HepG2 (cell line): ENCODE data around the gene MRPL42. TPM values are rescaled to one million over a fixed set of nuclear protein-coding genes. Genes with fewer than 3 reads are reported as not detected.
A peak's percentile ranks its signal among the peaks of the same experiment; 100 is the strongest.

Experiments used
- KLF16 ChIP-seq, 2 experiments: sonication (generic) in 1 of 2; formaldehyde crosslinking in 1 of 2; IDR thresholded peaks; 2 replicates each; pipeline versions ENCODE4 v1.6.1 to v1.8.0; 2016 to 2023; ENCODE audit warnings: missing genetic modification reagents in 2 of 2, missing compliant biosample characterization in 1 of 2
- PCBP1 ChIP-seq: fragments of 200-400 bp; formaldehyde crosslinking; IDR thresholded peaks from 2 replicates; pipeline ENCODE4 v1.6.1; 2017; ENCODE audit warnings: mild to moderate bottlenecking, low read depth, low read length, borderline replicate concordance
- RFX3 ChIP-seq: IDR thresholded peaks from 2 replicates; pipeline ENCODE4 v1.6.1; 2016; ENCODE audit warnings: missing biosample characterization, missing genetic modification reagents
- SKI ChIP-seq: fragments of 450-650 bp; IDR thresholded peaks from one replicate; pipeline ENCODE4 v1.6.1; 2018; ENCODE audit warnings: mild to moderate bottlenecking; ENCODE audit not compliant: partially characterized antibody
- TGIF2 ChIP-seq: IDR thresholded peaks from 2 replicates; pipeline ENCODE4 v1.6.1; 2016; ENCODE audit warnings: control low read depth, missing compliant biosample characterization
- ZFP36L1 ChIP-seq: sonication (generic); formaldehyde crosslinking; IDR thresholded peaks from 2 replicates; pipeline ENCODE4 v1.8.0; 2022; ENCODE audit warnings: mild to moderate bottlenecking, missing genetic modification reagents, moderate library complexity
- ZMYM3 ChIP-seq: sonication (generic); formaldehyde crosslinking; IDR thresholded peaks from 2 replicates; pipeline ENCODE4 v1.5.1; 2020; ENCODE audit warnings: mild to moderate bottlenecking, missing genetic modification reagents
- ZNF17 ChIP-seq: sonication (generic); formaldehyde crosslinking; IDR thresholded peaks from 2 replicates; pipeline ENCODE4 v1.5.0; 2020; ENCODE audit warnings: mild to moderate bottlenecking, missing genetic modification reagents
- ZNF205 ChIP-seq: IDR thresholded peaks from 2 replicates; pipeline ENCODE4 v1.6.1; 2018; ENCODE audit warnings: missing biosample characterization, missing genetic modification reagents
- ZNF460 ChIP-seq: sonication (generic); formaldehyde crosslinking; IDR thresholded peaks from 2 replicates; pipeline ENCODE4 v1.5.1; 2020; ENCODE audit warnings: missing genetic modification reagents, mild to moderate bottlenecking, borderline replicate concordance
- ZNF549 ChIP-seq: sonication (generic); formaldehyde crosslinking; IDR thresholded peaks from 2 replicates; pipeline ENCODE4 v1.5.0; 2020; ENCODE audit warnings: missing genetic modification reagents
- ZNF781 ChIP-seq: sonication (generic); formaldehyde crosslinking; IDR thresholded peaks from 2 replicates; pipeline ENCODE4 v1.5.1; 2020; ENCODE audit warnings: borderline replicate concordance, mild to moderate bottlenecking, missing genetic modification reagents; ENCODE audit errors: not compliant biosample characterization
- ZNF883 ChIP-seq: sonication (generic); formaldehyde crosslinking; IDR thresholded peaks from 2 replicates; pipeline ENCODE4 v1.5.1; 2020; ENCODE audit warnings: mild to moderate bottlenecking, missing genetic modification reagents; ENCODE audit errors: not compliant biosample characterization
- polyA plus RNA-seq, 8 experiments: library from polyadenylated mRNA; depleted of rRNA in 3 of 8; stranded (reverse) in 7 of 8; unstranded in 1 of 8; fragments of >200 nt; fragmentation: Illumina TruSeq in 4 of 8; extraction: Trizol in 4 of 8; gene quantifications; 2 replicates each; pipeline versions ENCODE4 v1.2.1 to v1.2.3, GENCODE V29; 2011 to 2016; ENCODE audit warnings: low read depth in 4 of 8, missing spikeins in 1 of 8, mixed read lengths in 1 of 8; ENCODE audit not compliant: insufficient read depth in 1 of 8
- total RNA-seq, 5 experiments: library from RNA; depleted of rRNA; stranded (reverse); fragments of >200 nt; fragmentation: Illumina TruSeq; extraction: Trizol; gene quantifications; 2 replicates each; pipeline ENCODE4 v1.2.3, GENCODE V29; 2016; ENCODE audit warnings: low read depth in 1 of 5
- TF ChIP-seq, protein P1 (sequence below): sonication (generic); formaldehyde crosslinking; conservative IDR thresholded peaks from 2 replicates; pipeline ENCODE4 v1.4.0; 2020; ENCODE audit warnings: missing genetic modification reagents
- TF ChIP-seq, protein P2 (sequence below): IDR thresholded peaks from 2 replicates; pipeline ENCODE4 v1.6.1; 2016; ENCODE audit warnings: missing compliant biosample characterization, missing genetic modification reagents, borderline replicate concordance
- TF ChIP-seq, protein P3 (sequence below): sonication (generic); formaldehyde crosslinking; IDR thresholded peaks from 2 replicates; pipeline ENCODE4 v1.4.0; 2020; ENCODE audit warnings: missing genetic modification reagents, mild to moderate bottlenecking, borderline replicate concordance
- TF ChIP-seq, protein P4 (sequence below): sonication (generic); formaldehyde crosslinking; IDR thresholded peaks from 2 replicates; pipeline ENCODE4 v1.5.1; 2020; ENCODE audit warnings: mild to moderate bottlenecking, missing genetic modification reagents
- TF ChIP-seq, protein P5 (sequence below): IDR thresholded peaks from 2 replicates; pipeline ENCODE4 v1.6.1; 2016; ENCODE audit warnings: missing compliant biosample characterization, missing genetic modification reagents, borderline replicate concordance
- TF ChIP-seq, protein P6 (sequence below): IDR thresholded peaks from 2 replicates; pipeline ENCODE4 v1.6.1; 2016; ENCODE audit warnings: missing biosample characterization, missing genetic modification reagents, low read depth

Gene MRPL42
- total and polyA plus RNA-seq, 2 of the 13 experiments (the other 11 are each of a cell fraction or from before 2014, with no cell fraction given): 93.3 to 148 TPM

DNA sequence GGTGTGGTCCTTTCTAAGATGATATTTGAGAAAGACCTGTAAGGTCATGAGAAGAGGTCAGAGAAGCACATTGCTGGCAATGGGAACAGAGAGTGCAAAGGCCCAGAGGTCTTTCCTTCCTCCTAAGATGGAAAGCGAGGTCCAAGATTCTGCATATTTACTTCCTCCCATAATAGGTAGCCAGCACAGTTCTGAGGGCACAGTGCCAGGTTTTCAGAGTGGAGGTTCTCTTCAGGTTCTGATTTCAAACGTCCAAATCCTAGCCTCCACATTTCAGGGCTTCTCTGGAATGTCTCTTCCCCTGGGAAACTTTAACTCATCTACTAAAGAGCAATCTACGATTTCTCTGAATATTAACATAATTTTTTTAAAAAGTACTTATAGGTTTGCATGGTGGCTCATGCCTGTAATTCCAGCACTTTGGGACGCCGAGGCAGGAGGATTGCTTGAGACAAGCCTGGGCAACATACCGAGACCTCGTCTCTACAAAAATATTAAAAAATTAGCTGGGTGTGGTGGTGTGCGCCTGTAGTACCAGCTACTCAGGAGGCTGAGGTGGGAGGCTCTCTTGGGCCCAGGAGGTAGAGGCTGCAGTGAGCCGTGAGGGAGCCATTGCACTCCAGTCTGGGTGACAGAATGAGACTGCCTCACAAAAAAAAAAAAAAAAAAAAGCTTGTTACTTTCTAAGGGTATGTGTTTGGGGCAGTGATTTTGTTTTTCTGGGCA is 526 bp upstream of the MRPL42 start (continued):
- TF ChIP-seq RFX3 (CRISPR knock-in tag): no peak
- no peak for TF ChIP-seq ZNF781 (CRISPR knock-in tag)
- TF ChIP-seq, protein P1, sequence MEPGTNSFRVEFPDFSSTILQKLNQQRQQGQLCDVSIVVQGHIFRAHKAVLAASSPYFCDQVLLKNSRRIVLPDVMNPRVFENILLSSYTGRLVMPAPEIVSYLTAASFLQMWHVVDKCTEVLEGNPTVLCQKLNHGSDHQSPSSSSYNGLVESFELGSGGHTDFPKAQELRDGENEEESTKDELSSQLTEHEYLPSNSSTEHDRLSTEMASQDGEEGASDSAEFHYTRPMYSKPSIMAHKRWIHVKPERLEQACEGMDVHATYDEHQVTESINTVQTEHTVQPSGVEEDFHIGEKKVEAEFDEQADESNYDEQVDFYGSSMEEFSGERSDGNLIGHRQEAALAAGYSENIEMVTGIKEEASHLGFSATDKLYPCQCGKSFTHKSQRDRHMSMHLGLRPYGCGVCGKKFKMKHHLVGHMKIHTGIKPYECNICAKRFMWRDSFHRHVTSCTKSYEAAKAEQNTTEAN (CRISPR knock-in tag): no peak
- TF ChIP-seq ZNF549 (CRISPR knock-in tag): no peak
- TF ChIP-seq SKI: no peak
- TF ChIP-seq PCBP1: no peak
- TF ChIP-seq, protein P2, sequence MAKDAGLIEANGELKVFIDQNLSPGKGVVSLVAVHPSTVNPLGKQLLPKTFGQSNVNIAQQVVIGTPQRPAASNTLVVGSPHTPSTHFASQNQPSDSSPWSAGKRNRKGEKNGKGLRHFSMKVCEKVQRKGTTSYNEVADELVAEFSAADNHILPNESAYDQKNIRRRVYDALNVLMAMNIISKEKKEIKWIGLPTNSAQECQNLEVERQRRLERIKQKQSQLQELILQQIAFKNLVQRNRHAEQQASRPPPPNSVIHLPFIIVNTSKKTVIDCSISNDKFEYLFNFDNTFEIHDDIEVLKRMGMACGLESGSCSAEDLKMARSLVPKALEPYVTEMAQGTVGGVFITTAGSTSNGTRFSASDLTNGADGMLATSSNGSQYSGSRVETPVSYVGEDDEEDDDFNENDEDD (CRISPR knock-in tag): no peak
- TF ChIP-seq ZNF17 (CRISPR knock-in tag): no peak
- peak; percentile 82 for TF ChIP-seq ZMYM3 (CRISPR knock-in tag)
- no peak for TF ChIP-seq KLF16 (CRISPR knock-in tag; IDR thresholded peaks at IDR 0.05)
- TF ChIP-seq, protein P3, sequence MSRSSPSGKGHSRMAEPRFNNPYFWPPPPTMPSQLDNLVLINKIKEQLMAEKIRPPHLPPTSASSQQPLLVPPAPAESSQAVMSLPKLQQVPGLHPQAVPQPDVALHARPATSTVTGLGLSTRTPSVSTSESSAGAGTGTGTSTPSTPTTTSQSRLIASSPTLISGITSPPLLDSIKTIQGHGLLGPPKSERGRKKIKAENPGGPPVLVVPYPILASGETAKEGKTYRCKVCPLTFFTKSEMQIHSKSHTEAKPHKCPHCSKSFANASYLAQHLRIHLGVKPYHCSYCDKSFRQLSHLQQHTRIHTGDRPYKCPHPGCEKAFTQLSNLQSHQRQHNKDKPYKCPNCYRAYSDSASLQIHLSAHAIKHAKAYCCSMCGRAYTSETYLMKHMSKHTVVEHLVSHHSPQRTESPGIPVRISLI (CRISPR knock-in tag): peak; percentile 34; the same call in 1 of the 2 replicates
- no peak for TF ChIP-seq ZNF205
- TF ChIP-seq, protein P4, sequence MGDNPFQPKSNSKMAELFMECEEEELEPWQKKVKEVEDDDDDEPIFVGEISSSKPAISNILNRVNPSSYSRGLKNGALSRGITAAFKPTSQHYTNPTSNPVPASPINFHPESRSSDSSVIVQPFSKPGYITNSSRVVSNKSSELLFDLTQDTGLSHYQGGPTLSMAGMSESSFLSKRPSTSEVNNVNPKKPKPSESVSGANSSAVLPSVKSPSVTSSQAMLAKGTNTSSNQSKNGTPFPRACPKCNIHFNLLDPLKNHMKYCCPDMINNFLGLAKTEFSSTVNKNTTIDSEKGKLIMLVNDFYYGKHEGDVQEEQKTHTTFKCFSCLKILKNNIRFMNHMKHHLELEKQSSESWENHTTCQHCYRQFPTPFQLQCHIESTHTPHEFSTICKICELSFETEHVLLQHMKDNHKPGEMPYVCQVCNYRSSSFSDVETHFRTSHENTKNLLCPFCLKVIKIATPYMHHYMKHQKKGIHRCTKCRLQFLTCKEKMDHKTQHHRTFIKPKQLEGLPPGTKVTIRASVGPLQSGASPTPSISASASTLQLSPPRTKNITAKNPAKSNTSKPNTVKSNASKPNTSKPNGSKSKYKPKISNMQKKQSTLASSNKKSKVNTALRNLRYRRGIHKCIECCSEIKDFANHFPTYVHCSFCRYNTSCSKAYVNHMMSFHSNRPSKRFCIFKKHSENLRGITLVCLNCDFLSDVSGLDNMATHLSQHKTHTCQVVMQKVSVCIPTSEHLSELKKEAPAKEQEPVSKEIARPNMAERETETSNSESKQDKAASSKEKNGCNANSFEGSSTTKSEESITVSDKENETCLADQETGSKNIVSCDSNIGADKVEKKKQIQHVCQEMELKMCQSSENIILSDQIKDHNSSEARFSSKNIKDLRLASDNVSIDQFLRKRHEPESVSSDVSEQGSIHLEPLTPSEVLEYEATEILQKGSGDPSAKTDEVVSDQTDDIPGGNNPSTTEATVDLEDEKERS (CRISPR knock-in tag): 0 out of 2 replicates have a peak, but pooled peaks have one; percentile 37
- TF ChIP-seq ZNF883 (CRISPR knock-in tag): no peak
- peak; percentile 85 for TF ChIP-seq ZNF460 (CRISPR knock-in tag)
- TF ChIP-seq, protein P5, sequence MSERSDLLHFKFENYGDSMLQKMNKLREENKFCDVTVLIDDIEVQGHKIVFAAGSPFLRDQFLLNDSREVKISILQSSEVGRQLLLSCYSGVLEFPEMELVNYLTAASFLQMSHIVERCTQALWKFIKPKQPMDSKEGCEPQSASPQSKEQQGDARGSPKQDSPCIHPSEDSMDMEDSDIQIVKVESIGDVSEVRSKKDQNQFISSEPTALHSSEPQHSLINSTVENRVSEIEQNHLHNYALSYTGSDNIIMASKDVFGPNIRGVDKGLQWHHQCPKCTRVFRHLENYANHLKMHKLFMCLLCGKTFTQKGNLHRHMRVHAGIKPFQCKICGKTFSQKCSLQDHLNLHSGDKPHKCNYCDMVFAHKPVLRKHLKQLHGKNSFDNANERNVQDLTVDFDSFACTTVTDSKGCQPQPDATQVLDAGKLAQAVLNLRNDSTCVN: no peak
- TF ChIP-seq, protein P6, sequence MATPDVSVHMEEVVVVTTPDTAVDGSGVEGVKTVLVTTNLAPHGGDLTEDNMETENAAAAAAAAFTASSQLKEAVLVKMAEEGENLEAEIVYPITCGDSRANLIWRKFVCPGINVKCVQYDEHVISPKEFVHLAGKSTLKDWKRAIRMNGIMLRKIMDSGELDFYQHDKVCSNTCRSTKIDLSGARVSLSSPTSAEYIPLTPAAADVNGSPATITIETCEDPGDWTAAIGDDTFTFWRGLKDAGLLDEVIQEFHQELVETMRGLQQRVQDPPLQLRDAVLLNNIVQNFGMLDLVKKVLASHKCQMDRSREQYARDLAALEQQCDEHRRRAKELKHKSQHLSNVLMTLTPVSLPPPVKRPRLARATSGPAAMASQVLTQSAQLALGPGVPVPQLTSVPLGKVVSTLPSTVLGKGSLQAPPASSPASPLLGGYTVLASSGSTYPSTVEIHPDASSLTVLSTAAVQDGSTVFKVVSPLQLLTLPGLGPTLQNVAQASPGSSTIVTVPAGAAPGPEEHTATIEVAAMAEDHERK (CRISPR knock-in tag): no peak
- TF ChIP-seq ZFP36L1 (CRISPR knock-in tag): no peak
- no peak for TF ChIP-seq TGIF2
